ENCODE results near the gene MALT1. TPM values are rescaled to one million over a fixed set of nuclear protein-coding genes. Genes with fewer than 3 reads are reported as not detected.
A peak's percentile ranks its signal among the peaks of the same experiment; 100 is the strongest.
"Not testable (repeated sequence)": the region's sequence is repeated elsewhere in the genome, so short reads cannot be mapped to it uniquely, and the experiment has no call there.

Gene MALT1
- total RNA-seq, 2 donors from 2014 or later = 26.2 to 47.7 TPM

GRCh38 chr18:58640891-58641610 is 30.2 kb upstream of the MALT1 start:
- ATAC-seq (no peak), DNase-seq (ENCODE audit: low spot score) (no peak)
- Mint-ChIP-seq H3K4me3 (no peak overlapping the region), H3K4me1 (ENCODE audit: low read depth in 2 of 2) (peaks cover 0 to 10% of the 10 kb centered on the region in 2 donors), H3K9me3 (no peaks in the 10 kb centered on the region), H3K27me3 (peaks cover 0 to 7% of the 10 kb centered on the region in 2 donors), H3K27ac (no peak overlapping the region), H3K36me3 (no peaks in the 10 kb centered on the region)

- DNase-seq (ENCODE audit: low spot score); H3K4me3 Mint-ChIP-seq; H3K36me3 Mint-ChIP-seq: not testable (repeated sequence)
Measured at GRCh38 chr18:58643557-58643956, 27.7 kb upstream of the MALT1 start.

GRCh38 chr18:58645398-58645797 is 25.9 kb upstream of the MALT1 start:
- no peak for DNase-seq (ENCODE audit: low spot score)
- H3K9me3 Mint-ChIP-seq = no peaks in the 10 kb centered on the region
- H3K27ac Mint-ChIP-seq = no peak overlapping the region
- no peak overlapping the region for H3K4me3 Mint-ChIP-seq
- H3K36me3 Mint-ChIP-seq = no peaks in the 10 kb centered on the region
- ATAC-seq = no peak
- no peaks in the 10 kb centered on the region for H3K27me3 Mint-ChIP-seq
- H3K4me1 Mint-ChIP-seq (ENCODE audit: low read depth in 2 of 2) = peaks cover 12 to 13% of the 10 kb centered on the region in 2 donors

More at GRCh38 chr18:58643557-58643956, 27.7 kb upstream of the MALT1 start:
- not testable (repeated sequence) for H3K9me3 Mint-ChIP-seq; ATAC-seq; H3K27ac Mint-ChIP-seq; H3K4me1 Mint-ChIP-seq (ENCODE audit: low read depth in 2 of 2); H3K27me3 Mint-ChIP-seq

GRCh38 chr18:58646334-58646862 is 24.9 kb upstream of the MALT1 start:
- Mint-ChIP-seq H3K4me1 (ENCODE audit: low read depth in 2 of 2) (peaks cover 17 to 18% of the 10 kb centered on the region in 2 donors), H3K27ac (no peak overlapping the region), H3K36me3 (no peaks in the 10 kb centered on the region), H3K9me3 (no peaks in the 10 kb centered on the region), H3K4me3 (no peak overlapping the region), H3K27me3 (no peaks in the 10 kb centered on the region)
- no peak for ATAC-seq
- DNase-seq (ENCODE audit: low spot score) = no peak

- Mint-ChIP-seq H3K4me1 (ENCODE audit: low read depth in 2 of 2) (peaks cover 35 to 38% of the 10 kb centered on the region in 2 donors), H3K36me3 (peaks cover 4% of the 10 kb centered on the region), H3K9me3 (peaks cover 4% of the 10 kb centered on the region), H3K4me3 (peak overlapping the region; percentile 54), H3K27ac (peak overlapping the region in 1 of 2 donors; percentile 24), H3K27me3 (no peaks in the 10 kb centered on the region)
- DNase-seq (ENCODE audit: low spot score) (peak; percentile 74), ATAC-seq (peak; percentile 86 to 93)
Measured at GRCh38 chr18:58649966-58650816, 21.1 kb upstream of the MALT1 start.

GRCh38 chr18:58650830-58651229 is 20.4 kb upstream of the MALT1 start:
- not testable (repeated sequence) for DNase-seq (ENCODE audit: low spot score); ATAC-seq; H3K9me3 Mint-ChIP-seq; H3K27me3 Mint-ChIP-seq; H3K36me3 Mint-ChIP-seq
- peak overlapping the region; percentile 54 for H3K4me3 Mint-ChIP-seq
- H3K27ac Mint-ChIP-seq = peak overlapping the region in 1 of 2 donors; percentile 24
- peaks cover 35 to 39% of the 10 kb centered on the region in 2 donors for H3K4me1 Mint-ChIP-seq (ENCODE audit: low read depth in 2 of 2)

GRCh38 chr18:58653144-58653722 is 18.0 kb upstream of the MALT1 start:
- H3K4me3 Mint-ChIP-seq; ATAC-seq; H3K9me3 Mint-ChIP-seq; H3K36me3 Mint-ChIP-seq; DNase-seq (ENCODE audit: low spot score); H3K27ac Mint-ChIP-seq; H3K27me3 Mint-ChIP-seq: not testable (repeated sequence)
- peaks cover 43 to 45% of the 10 kb centered on the region in 2 donors for H3K4me1 Mint-ChIP-seq (ENCODE audit: low read depth in 2 of 2)

GRCh38 chr18:58653814-58654509 is 17.3 kb upstream of the MALT1 start:
- H3K4me1 Mint-ChIP-seq (ENCODE audit: low read depth in 2 of 2) = peaks cover 41 to 47% of the 10 kb centered on the region in 2 donors
- no peak for ATAC-seq

GRCh38 chr18:58654896-58655614 is 16.2 kb upstream of the MALT1 start:
- peaks cover 4% of the 10 kb centered on the region for H3K9me3 Mint-ChIP-seq
- H3K36me3 Mint-ChIP-seq = peaks cover 6% of the 10 kb centered on the region
- no peaks in the 10 kb centered on the region for H3K27me3 Mint-ChIP-seq
- H3K27ac Mint-ChIP-seq = peak overlapping the region in 1 of 2 donors; percentile 1
- peaks cover 37 to 46% of the 10 kb centered on the region in 2 donors for H3K4me1 Mint-ChIP-seq (ENCODE audit: low read depth in 2 of 2)
- no peak for ATAC-seq
- H3K4me3 Mint-ChIP-seq = no peak overlapping the region
- no peak for DNase-seq (ENCODE audit: low spot score)

More at GRCh38 chr18:58653814-58654509, 17.3 kb upstream of the MALT1 start:
- H3K27ac Mint-ChIP-seq = no peak overlapping the region
- no peak for DNase-seq (ENCODE audit: low spot score)
- peaks cover 6% of the 10 kb centered on the region for H3K36me3 Mint-ChIP-seq
- H3K9me3 Mint-ChIP-seq = peaks cover 4% of the 10 kb centered on the region
- H3K4me3 Mint-ChIP-seq = no peak overlapping the region
- no peaks in the 10 kb centered on the region for H3K27me3 Mint-ChIP-seq

- DNase-seq (ENCODE audit: low spot score) = no peak
- Mint-ChIP-seq H3K9me3 (peaks cover 4% of the 10 kb centered on the region), H3K27me3 (no peaks in the 10 kb centered on the region), H3K27ac (peak overlapping the region in 1 of 2 donors; percentile 90), H3K36me3 (peaks cover 6% of the 10 kb centered on the region), H3K4me3 (no peak overlapping the region), H3K4me1 (ENCODE audit: low read depth in 2 of 2) (peaks cover 26 to 34% of the 10 kb centered on the region in 2 donors)
- ATAC-seq = no peak
Measured at GRCh38 chr18:58657081-58657480, 14.2 kb upstream of the MALT1 start.

- Mint-ChIP-seq H3K36me3 (peaks cover 6% of the 10 kb centered on the region), H3K9me3 (peaks cover 4% of the 10 kb centered on the region), H3K4me3 (no peak overlapping the region), H3K27ac (peak overlapping the region; percentile 75 to 90), H3K4me1 (ENCODE audit: low read depth in 2 of 2) (peaks cover 24 to 32% of the 10 kb centered on the region in 2 donors), H3K27me3 (no peaks in the 10 kb centered on the region)
- DNase-seq (ENCODE audit: low spot score) (no peak), ATAC-seq (no peak)
Measured at GRCh38 chr18:58657494-58657893, 13.8 kb upstream of the MALT1 start.

- Mint-ChIP-seq H3K27me3 (no peaks in the 10 kb centered on the region), H3K36me3 (peaks cover 6% of the 10 kb centered on the region), H3K27ac (peak overlapping the region in 1 of 2 donors; percentile 90), H3K9me3 (peaks cover 4% of the 10 kb centered on the region), H3K4me3 (peak overlapping the region; percentile 16), H3K4me1 (ENCODE audit: low read depth in 2 of 2) (peaks cover 14 to 22% of the 10 kb centered on the region in 2 donors)
- ATAC-seq (no peak), DNase-seq (ENCODE audit: low spot score) (no peak)
Measured at GRCh38 chr18:58659691-58660090, 11.6 kb upstream of the MALT1 start.

Data from natural killer cell treated with Interleukin-12 subunit alpha and Interleukin-12 subunit beta and Interleukin-15 and Interleukin-18, amount 100 ng/mL, for 72 hours (primary cell).